Activated CD4-positive, alpha-beta T cell treated with anti-CD3 and anti-CD28 coated beads, Interleukin-2, amount 50 U/mL, for 16 hours (primary cell): ENCODE results near the gene TRAP1.
"Not testable (repeated sequence)": the region's sequence is repeated elsewhere in the genome, so short reads cannot be mapped to it uniquely, and the experiment has no call there.

ENCODE experiments used
- DNase-seq: peaks from one replicate; pipeline ENCODE4 v3.0.0-alpha.2; 2020

Gene TRAP1

GRCh38 chr16:3735541-3735940 lies 18.2 kb upstream of the TRAP1 start:
- no peak for DNase-seq

GRCh38 chr16:3734758-3735221 lies 17.5 kb upstream of the TRAP1 start:
- no peak for DNase-seq

GRCh38 chr16:3734084-3734757 lies 16.9 kb upstream of the TRAP1 start:
- DNase-seq: no peak

GRCh38 chr16:3732171-3732570 lies 14.8 kb upstream of the TRAP1 start:
- DNase-seq: no peak

GRCh38 chr16:3731126-3731935 lies 14.0 kb upstream of the TRAP1 start:
- DNase-seq: no peak

- DNase-seq: no peak
Measured at GRCh38 chr16:3730161-3731125, 13.1 kb upstream of the TRAP1 start.

- no peak for DNase-seq
Measured at GRCh38 chr16:3729161-3730112, 12.1 kb upstream of the TRAP1 start.

- DNase-seq: no peak
Measured at GRCh38 chr16:3728424-3729160, 11.3 kb upstream of the TRAP1 start.

GRCh38 chr16:3727806-3728381 lies 10.6 kb upstream of the TRAP1 start:
- no peak for DNase-seq

GRCh38 chr16:3726021-3726687 lies 8.8 kb upstream of the TRAP1 start:
- DNase-seq: no peak

- DNase-seq: no peak
Measured at GRCh38 chr16:3725276-3725675, 8.0 kb upstream of the TRAP1 start.

GRCh38 chr16:3722508-3722907 lies 5.2 kb upstream of the TRAP1 start:
- no peak for DNase-seq

GRCh38 chr16:3720418-3720817 lies 3.1 kb upstream of the TRAP1 start:
- no peak for DNase-seq

- DNase-seq: no peak
Measured at GRCh38 chr16:3718628-3719027, 1.3 kb upstream of the TRAP1 start.

- no peak for DNase-seq
Measured at GRCh38 chr16:3718019-3718391, 681 bp upstream of the TRAP1 start.

GRCh38 chr16:3716831-3717234 lies 491 bp downstream of the TRAP1 start:
- peak; percentile 54 for DNase-seq

- DNase-seq: no peak
Measured at GRCh38 chr16:3715430-3715829, 1.9 kb downstream of the TRAP1 start.

GRCh38 chr16:3714378-3714777 lies 2.9 kb downstream of the TRAP1 start:
- DNase-seq: not testable (repeated sequence)

GRCh38 chr16:3713587-3714242 lies 3.6 kb downstream of the TRAP1 start:
- no peak for DNase-seq
